Measurements from ENCODE around the gene EXOSC5.

DNA sequence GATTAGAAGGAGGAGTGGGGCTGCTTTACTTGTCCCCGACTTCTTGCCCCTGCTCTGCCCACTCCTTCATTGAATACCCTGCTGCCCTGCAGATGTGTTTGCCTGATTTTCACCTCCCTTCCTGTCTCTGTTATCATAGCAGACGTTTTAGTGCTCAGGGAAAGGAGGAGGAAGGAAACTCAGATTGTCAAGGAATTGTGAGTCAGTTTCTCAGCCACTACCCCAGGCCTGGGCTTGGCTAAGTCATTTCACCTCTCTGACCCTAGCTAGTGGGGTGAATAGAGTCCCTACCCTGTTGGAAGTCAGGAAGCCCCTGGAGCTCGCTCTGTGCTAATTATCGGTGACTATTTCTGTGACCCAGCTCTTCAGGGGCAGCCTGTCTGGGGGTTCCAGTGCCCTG lies 4.3 kb upstream of the EXOSC5 start:
- TF ChIP-seq CTCF (IDR thresholded peaks at IDR 0.05) (no peak), EZH2 (IDR thresholded peaks at IDR 0.05; ENCODE audit: borderline replicate concordance, insufficient read depth, low read depth, low read length, poor library complexity, severe bottlenecking) (no peak)
